ENCODE results near the gene PLA2G4D.

The PLA2G4D gene

GRCh38 chr15:42139596-42139995 is 45.2 kb upstream of the PLA2G4D start (continued):
- TF ChIP-seq ZFP30 (CRISPR knock-in tag; IDR thresholded peaks at IDR 0.05) (no peak), PPARA (CRISPR knock-in tag; IDR thresholded peaks at IDR 0.05; ENCODE audit: borderline replicate concordance) (no peak), TOX (CRISPR knock-in tag; IDR thresholded peaks at IDR 0.05; ENCODE audit: borderline replicate concordance) (no peak), OSR1 (CRISPR knock-in tag; IDR thresholded peaks at IDR 0.05) (no peak), BACH2 (CRISPR knock-in tag; IDR thresholded peaks at IDR 0.05; ENCODE audit: borderline replicate concordance) (no peak)

GRCh38 chr15:42138968-42139386 is 44.6 kb upstream of the PLA2G4D start:
- TF ChIP-seq, protein P1, sequence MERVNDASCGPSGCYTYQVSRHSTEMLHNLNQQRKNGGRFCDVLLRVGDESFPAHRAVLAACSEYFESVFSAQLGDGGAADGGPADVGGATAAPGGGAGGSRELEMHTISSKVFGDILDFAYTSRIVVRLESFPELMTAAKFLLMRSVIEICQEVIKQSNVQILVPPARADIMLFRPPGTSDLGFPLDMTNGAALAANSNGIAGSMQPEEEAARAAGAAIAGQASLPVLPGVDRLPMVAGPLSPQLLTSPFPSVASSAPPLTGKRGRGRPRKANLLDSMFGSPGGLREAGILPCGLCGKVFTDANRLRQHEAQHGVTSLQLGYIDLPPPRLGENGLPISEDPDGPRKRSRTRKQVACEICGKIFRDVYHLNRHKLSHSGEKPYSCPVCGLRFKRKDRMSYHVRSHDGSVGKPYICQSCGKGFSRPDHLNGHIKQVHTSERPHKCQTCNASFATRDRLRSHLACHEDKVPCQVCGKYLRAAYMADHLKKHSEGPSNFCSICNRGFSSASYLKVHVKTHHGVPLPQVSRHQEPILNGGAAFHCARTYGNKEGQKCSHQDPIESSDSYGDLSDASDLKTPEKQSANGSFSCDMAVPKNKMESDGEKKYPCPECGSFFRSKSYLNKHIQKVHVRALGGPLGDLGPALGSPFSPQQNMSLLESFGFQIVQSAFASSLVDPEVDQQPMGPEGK (CRISPR knock-in tag; IDR thresholded peaks at IDR 0.05; ENCODE audit: borderline replicate concordance) = no peak
- TF ChIP-seq TOX (CRISPR knock-in tag; IDR thresholded peaks at IDR 0.05; ENCODE audit: borderline replicate concordance) (no peak), ZNF565 (CRISPR knock-in tag; conservative IDR thresholded peaks at IDR 0.05; ENCODE audit: low read depth) (no peak), SNAI2 (CRISPR knock-in tag; IDR thresholded peaks at IDR 0.05) (no peak), TCF4 (CRISPR knock-in tag; IDR thresholded peaks at IDR 0.05; ENCODE audit: borderline replicate concordance) (no peak), ZC3H10 (CRISPR knock-in tag; IDR thresholded peaks at IDR 0.05) (no peak), ESRRG (CRISPR knock-in tag; IDR thresholded peaks at IDR 0.05) (no peak), ZFP3 (CRISPR knock-in tag; IDR thresholded peaks at IDR 0.05) (no peak)
- TF ChIP-seq, protein P2, sequence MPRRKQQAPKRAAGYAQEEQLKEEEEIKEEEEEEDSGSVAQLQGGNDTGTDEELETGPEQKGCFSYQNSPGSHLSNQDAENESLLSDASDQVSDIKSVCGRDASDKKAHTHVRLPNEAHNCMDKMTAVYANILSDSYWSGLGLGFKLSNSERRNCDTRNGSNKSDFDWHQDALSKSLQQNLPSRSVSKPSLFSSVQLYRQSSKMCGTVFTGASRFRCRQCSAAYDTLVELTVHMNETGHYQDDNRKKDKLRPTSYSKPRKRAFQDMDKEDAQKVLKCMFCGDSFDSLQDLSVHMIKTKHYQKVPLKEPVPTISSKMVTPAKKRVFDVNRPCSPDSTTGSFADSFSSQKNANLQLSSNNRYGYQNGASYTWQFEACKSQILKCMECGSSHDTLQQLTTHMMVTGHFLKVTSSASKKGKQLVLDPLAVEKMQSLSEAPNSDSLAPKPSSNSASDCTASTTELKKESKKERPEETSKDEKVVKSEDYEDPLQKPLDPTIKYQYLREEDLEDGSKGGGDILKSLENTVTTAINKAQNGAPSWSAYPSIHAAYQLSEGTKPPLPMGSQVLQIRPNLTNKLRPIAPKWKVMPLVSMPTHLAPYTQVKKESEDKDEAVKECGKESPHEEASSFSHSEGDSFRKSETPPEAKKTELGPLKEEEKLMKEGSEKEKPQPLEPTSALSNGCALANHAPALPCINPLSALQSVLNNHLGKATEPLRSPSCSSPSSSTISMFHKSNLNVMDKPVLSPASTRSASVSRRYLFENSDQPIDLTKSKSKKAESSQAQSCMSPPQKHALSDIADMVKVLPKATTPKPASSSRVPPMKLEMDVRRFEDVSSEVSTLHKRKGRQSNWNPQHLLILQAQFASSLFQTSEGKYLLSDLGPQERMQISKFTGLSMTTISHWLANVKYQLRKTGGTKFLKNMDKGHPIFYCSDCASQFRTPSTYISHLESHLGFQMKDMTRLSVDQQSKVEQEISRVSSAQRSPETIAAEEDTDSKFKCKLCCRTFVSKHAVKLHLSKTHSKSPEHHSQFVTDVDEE (CRISPR knock-in tag; IDR thresholded peaks at IDR 0.05) = no peak
- no peak for ATAC-seq

GRCh38 chr15:42138411-42138810 is 44.0 kb upstream of the PLA2G4D start:
- no peak for TF ChIP-seq ZNF565 (CRISPR knock-in tag; conservative IDR thresholded peaks at IDR 0.05; ENCODE audit: low read depth)
- TF ChIP-seq BACH2 (CRISPR knock-in tag; IDR thresholded peaks at IDR 0.05; ENCODE audit: borderline replicate concordance) = no peak
- no peak for TF ChIP-seq ZC3H10 (CRISPR knock-in tag; IDR thresholded peaks at IDR 0.05)
- TF ChIP-seq, protein P1 (CRISPR knock-in tag; IDR thresholded peaks at IDR 0.05; ENCODE audit: borderline replicate concordance) = no peak
- TF ChIP-seq ZFP3 (CRISPR knock-in tag; IDR thresholded peaks at IDR 0.05) = no peak
- TF ChIP-seq, protein P2 (CRISPR knock-in tag; IDR thresholded peaks at IDR 0.05) = no peak
- TF ChIP-seq ESRRG (CRISPR knock-in tag; IDR thresholded peaks at IDR 0.05) = no peak
- no peak for TF ChIP-seq RARB (CRISPR knock-in tag; IDR thresholded peaks at IDR 0.05)
- TF ChIP-seq ARNTL (CRISPR knock-in tag; IDR thresholded peaks at IDR 0.05; ENCODE audit: borderline replicate concordance, low read depth) = no peak
- no peak for TF ChIP-seq SNAI2 (CRISPR knock-in tag; IDR thresholded peaks at IDR 0.05)
- no peak for TF ChIP-seq ZNF8 (CRISPR knock-in tag; IDR thresholded peaks at IDR 0.05)
- ATAC-seq = no peak

GRCh38 chr15:42137461-42138261 is 43.3 kb upstream of the PLA2G4D start:
- ATAC-seq = peak; percentile 85
- TF ChIP-seq ESRRG (CRISPR knock-in tag; IDR thresholded peaks at IDR 0.05) (no peak), TOX (CRISPR knock-in tag; IDR thresholded peaks at IDR 0.05; ENCODE audit: borderline replicate concordance) (no peak), OSR1 (CRISPR knock-in tag; IDR thresholded peaks at IDR 0.05) (no peak), GLIS3 (CRISPR knock-in tag; IDR thresholded peaks at IDR 0.05) (no peak), ZNF8 (CRISPR knock-in tag; IDR thresholded peaks at IDR 0.05) (no peak)
- TF ChIP-seq, protein P3, sequence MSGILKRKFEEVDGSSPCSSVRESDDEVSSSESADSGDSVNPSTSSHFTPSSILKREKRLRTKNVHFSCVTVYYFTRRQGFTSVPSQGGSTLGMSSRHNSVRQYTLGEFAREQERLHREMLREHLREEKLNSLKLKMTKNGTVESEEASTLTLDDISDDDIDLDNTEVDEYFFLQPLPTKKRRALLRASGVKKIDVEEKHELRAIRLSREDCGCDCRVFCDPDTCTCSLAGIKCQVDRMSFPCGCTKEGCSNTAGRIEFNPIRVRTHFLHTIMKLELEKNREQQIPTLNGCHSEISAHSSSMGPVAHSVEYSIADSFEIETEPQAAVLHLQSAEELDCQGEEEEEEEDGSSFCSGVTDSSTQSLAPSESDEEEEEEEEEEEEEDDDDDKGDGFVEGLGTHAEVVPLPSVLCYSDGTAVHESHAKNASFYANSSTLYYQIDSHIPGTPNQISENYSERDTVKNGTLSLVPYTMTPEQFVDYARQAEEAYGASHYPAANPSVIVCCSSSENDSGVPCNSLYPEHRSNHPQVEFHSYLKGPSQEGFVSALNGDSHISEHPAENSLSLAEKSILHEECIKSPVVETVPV (CRISPR knock-in tag; IDR thresholded peaks at IDR 0.05) = no peak
- TF ChIP-seq, protein P2 (CRISPR knock-in tag; IDR thresholded peaks at IDR 0.05) = no peak
